ENCODE results near the gene GSTO1.

Gene GSTO1

DNA sequence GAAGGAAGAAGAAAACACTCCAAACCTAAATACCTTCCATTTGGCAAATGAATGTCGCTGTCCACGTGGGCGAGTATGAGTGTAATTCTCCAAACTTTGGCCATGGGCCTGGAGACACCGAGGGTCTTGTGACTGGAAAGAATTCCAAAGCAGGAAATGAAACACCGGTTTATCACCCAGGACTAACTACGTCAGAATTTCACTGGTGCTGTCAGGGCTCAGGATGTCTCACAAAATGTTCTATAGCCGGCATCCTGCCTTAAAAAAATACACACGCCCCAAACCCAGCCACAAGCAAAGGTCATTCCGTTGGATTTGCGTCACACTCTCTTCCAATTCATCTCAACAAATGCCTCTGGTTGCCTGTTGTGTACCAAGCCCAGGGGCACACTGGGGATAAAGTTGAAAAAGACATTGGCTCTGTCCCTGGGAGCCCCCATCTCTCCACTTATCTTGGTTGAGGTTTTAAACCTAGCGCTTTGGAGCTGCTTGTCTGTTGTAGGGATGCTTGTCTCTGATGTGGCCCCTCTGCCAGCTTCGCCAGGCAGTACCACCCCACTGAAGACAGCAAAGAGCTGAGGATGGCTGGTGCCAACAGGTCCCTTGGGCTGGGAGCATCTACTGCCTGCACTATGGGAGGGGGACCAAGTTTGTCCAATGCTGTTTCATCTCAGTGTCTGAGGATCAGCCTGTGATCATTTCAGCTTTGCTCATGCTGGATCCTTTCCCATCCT lies 45.5 kb downstream of the GSTO1 start:
- TF ChIP-seq, protein P1, sequence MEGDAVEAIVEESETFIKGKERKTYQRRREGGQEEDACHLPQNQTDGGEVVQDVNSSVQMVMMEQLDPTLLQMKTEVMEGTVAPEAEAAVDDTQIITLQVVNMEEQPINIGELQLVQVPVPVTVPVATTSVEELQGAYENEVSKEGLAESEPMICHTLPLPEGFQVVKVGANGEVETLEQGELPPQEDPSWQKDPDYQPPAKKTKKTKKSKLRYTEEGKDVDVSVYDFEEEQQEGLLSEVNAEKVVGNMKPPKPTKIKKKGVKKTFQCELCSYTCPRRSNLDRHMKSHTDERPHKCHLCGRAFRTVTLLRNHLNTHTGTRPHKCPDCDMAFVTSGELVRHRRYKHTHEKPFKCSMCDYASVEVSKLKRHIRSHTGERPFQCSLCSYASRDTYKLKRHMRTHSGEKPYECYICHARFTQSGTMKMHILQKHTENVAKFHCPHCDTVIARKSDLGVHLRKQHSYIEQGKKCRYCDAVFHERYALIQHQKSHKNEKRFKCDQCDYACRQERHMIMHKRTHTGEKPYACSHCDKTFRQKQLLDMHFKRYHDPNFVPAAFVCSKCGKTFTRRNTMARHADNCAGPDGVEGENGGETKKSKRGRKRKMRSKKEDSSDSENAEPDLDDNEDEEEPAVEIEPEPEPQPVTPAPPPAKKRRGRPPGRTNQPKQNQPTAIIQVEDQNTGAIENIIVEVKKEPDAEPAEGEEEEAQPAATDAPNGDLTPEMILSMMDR (conservative IDR thresholded peaks at IDR 0.05; ENCODE audit: low read length), result no peak
- DNase-seq (ENCODE audit: low read depth), result peak; percentile 95
- peak overlapping the region; percentile 50 for H3K4me3 ChIP-seq (ENCODE audit: low read length)

GRCh38 chr10:104300736-104301292 lies 46.1 kb downstream of the GSTO1 start:
- H3K4me3 ChIP-seq (ENCODE audit: low read length), result peak overlapping the region; percentile 50
- TF ChIP-seq, protein P1 (conservative IDR thresholded peaks at IDR 0.05; ENCODE audit: low read length), result no peak; the same call in 1 of the 2 replicates
- peak; percentile 99 for DNase-seq (ENCODE audit: low read depth)

DNA sequence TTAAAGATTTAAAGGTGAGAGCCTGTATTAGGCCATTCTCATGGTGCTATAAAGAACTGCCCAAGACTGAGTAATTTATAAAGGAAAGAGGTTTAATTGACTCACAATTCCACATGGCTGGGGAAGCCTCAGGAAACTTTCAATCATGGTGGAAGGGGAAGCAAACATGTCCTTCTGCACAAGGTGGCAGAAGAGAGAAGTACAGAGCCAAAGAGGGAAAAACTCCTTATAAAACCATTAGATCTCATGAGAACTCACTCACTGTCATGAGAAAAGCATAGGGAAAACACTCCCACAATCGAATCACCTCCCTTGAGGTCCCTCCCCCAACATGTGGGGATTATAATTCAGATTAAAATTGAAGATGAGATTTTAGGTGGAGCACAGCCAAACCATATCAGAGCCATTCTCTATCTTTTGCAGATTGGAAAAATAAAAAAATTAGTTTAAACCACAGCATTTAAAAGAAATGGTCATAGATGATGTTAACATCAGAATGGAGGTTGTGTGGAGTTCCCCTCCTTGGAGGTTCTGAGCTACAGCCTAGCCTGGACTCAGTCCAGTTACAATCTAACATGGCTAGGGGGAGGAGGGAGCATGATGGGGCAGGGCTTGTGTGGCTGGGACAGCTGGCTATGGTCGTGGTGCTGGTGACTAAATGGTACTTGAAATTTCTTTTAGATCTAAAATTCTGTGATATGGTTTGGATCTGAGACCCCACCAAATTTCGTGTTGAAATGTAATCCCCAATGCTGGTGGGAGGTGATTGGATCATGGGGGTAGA lies 47.4 kb downstream of the GSTO1 start:
- H3K4me3 ChIP-seq (ENCODE audit: low read length), result no peak overlapping the region
- TF ChIP-seq, protein P1 (conservative IDR thresholded peaks at IDR 0.05; ENCODE audit: low read length), result peak; percentile 19; the same call in 1 of the 2 replicates
- DNase-seq (ENCODE audit: low read depth), result no peak

GRCh38 chr10:104303594-104304355 lies 49.1 kb downstream of the GSTO1 start:
- TF ChIP-seq, protein P1 (conservative IDR thresholded peaks at IDR 0.05; ENCODE audit: low read length), result no peak
- H3K4me3 ChIP-seq (ENCODE audit: low read length), result no peak overlapping the region
- DNase-seq (ENCODE audit: low read depth), result no peak

- no peak overlapping the region for H3K4me3 ChIP-seq (ENCODE audit: low read length)
- no peak for DNase-seq (ENCODE audit: low read depth)
- TF ChIP-seq, protein P1 (conservative IDR thresholded peaks at IDR 0.05; ENCODE audit: low read length), result no peak
Measured at GRCh38 chr10:104304356-104304745, 49.7 kb downstream of the GSTO1 start.

DNA sequence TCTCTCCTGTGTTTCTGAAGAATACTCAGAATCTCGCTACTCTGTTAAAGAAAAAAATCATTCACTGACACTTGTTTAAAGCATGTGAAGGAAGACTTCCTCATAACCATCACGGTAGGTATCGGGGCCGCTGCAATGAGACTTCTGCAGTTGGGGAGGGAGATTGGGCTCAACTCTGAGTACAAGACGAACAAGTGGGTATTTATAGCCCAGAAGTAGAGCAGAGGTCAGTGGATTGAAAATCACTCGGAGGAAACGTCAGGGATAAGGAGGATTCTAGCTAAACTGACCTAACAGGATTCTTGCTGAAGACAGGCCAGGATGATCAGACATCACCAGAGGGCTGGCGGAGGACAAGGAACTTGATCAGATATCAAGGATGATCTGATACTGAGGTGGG lies 50.2 kb downstream of the GSTO1 start:
- TF ChIP-seq, protein P1 (conservative IDR thresholded peaks at IDR 0.05; ENCODE audit: low read length), result no peak
- H3K4me3 ChIP-seq (ENCODE audit: low read length), result no peak overlapping the region
- no peak for DNase-seq (ENCODE audit: low read depth)
